LNCAP (cell line): Measurements from ENCODE around the gene COL2A1.

Source experiments
- TF ChIP-seq, protein P1 (sequence below): fragments of 450-650 bp; IDR thresholded peaks from 2 replicates; pipeline ENCODE4 v1.5.1; 2017; ENCODE audit warnings: mild to moderate bottlenecking

COL2A1 gene

GRCh38 chr12:48007206-48007605 is 2.9 kb upstream of the COL2A1 start:
- TF ChIP-seq, protein P1, sequence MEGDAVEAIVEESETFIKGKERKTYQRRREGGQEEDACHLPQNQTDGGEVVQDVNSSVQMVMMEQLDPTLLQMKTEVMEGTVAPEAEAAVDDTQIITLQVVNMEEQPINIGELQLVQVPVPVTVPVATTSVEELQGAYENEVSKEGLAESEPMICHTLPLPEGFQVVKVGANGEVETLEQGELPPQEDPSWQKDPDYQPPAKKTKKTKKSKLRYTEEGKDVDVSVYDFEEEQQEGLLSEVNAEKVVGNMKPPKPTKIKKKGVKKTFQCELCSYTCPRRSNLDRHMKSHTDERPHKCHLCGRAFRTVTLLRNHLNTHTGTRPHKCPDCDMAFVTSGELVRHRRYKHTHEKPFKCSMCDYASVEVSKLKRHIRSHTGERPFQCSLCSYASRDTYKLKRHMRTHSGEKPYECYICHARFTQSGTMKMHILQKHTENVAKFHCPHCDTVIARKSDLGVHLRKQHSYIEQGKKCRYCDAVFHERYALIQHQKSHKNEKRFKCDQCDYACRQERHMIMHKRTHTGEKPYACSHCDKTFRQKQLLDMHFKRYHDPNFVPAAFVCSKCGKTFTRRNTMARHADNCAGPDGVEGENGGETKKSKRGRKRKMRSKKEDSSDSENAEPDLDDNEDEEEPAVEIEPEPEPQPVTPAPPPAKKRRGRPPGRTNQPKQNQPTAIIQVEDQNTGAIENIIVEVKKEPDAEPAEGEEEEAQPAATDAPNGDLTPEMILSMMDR: no peak

GRCh38 chr12:48005750-48006021 is 1.4 kb upstream of the COL2A1 start:
- TF ChIP-seq, protein P1: no peak

DNA sequence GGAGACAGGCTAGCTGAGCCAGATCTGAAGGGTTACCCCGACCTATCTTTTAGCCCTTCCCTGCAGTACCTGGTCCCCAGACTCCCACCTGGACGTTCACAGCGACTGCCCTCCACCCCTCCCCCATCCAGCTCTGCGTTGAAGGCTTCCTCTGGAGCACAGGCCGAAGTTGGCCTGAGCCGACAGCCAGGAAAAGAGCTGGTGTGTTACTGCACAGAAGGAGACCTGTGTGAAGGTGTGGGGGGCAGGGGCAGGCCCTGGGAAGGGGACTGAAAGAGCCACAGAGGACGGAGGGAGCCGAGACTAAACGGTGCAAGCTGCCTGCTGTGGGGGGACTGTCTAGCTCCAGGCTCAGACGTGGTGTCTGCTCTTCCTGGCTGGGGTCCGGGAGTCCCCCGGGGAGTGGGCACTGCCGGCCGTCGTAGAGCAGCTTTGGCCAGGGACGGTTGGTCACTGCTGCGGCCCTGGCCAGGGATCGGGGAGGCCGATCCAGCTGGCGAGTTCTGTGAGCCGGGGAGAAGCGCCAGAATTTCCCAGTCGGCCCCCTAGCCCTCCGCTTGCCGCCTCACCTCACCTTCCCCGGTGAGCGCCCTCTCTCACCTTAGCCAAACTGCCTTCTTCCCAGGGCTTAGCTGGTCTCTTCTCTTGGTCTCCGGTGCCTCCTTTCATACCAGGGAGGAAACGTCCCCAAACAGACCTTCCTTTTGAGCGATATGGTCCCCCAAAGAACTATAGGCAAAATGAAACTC is 899 bp upstream of the COL2A1 start:
- TF ChIP-seq, protein P1: no peak

GRCh38 chr12:48003226-48004052 is 837 bp downstream of the COL2A1 start:
- TF ChIP-seq, protein P1: no peak

GRCh38 chr12:48002773-48003218 is 1.5 kb downstream of the COL2A1 start:
- TF ChIP-seq, protein P1: no peak

DNA sequence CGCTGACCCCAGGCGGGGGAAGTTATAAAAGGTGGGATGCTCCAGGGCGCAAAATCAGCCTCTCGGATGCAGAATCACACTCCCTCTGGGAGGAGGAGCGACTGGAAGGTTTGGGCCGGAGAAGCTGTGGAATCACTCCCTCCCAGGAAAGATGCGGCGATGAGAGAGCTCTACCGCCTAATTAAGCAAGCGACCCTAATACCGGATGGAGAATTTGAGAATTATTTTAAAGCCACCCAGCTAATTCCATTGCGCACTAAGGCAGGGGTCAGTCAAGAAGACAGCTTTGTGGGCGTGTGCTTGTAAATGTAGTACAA is 1.9 kb downstream of the COL2A1 start:
- TF ChIP-seq, protein P1: no peak

- TF ChIP-seq, protein P1: no peak
Observed at GRCh38 chr12:48001505-48002413, 2.5 kb downstream of the COL2A1 start.
